Measurements from ENCODE around the gene FKBP14.

- no peak for TF ChIP-seq PPARA (CRISPR knock-in tag; IDR thresholded peaks at IDR 0.05; ENCODE audit: borderline replicate concordance)
- no peak for TF ChIP-seq ZFP3 (CRISPR knock-in tag; IDR thresholded peaks at IDR 0.05)
- no peak for TF ChIP-seq BACH2 (CRISPR knock-in tag; IDR thresholded peaks at IDR 0.05; ENCODE audit: borderline replicate concordance)
- TF ChIP-seq SNAI2 (CRISPR knock-in tag; IDR thresholded peaks at IDR 0.05): no peak
- TF ChIP-seq CREB5 (CRISPR knock-in tag; IDR thresholded peaks at IDR 0.05; ENCODE audit: low read depth): no peak
- no peak for TF ChIP-seq PATZ1 (CRISPR knock-in tag; IDR thresholded peaks at IDR 0.05; ENCODE audit: borderline replicate concordance)
- no peak for TF ChIP-seq TOX (CRISPR knock-in tag; IDR thresholded peaks at IDR 0.05; ENCODE audit: borderline replicate concordance)
- TF ChIP-seq ESRRG (CRISPR knock-in tag; IDR thresholded peaks at IDR 0.05): no peak
- no peak for TF ChIP-seq RARB (CRISPR knock-in tag; IDR thresholded peaks at IDR 0.05)
Measured at GRCh38 chr7:30018451-30018850, 8.1 kb downstream of the FKBP14 start.

All from SK-N-SH treated with all-trans-retinoic acid at 6 μM for 48 hours (cell line).